ENCODE data around the gene NTM.

GRCh38 chr11:132300283-132300682 is 929.9 kb downstream of the NTM start:
- TF ChIP-seq CTCF (IDR thresholded peaks at IDR 0.05), result no peak
- no peak for TF ChIP-seq POLR2AphosphoS5 (IDR thresholded peaks at IDR 0.05)
- TF ChIP-seq POLR2A (IDR thresholded peaks at IDR 0.05), result no peak
- no peak for TF ChIP-seq EP300 (IDR thresholded peaks at IDR 0.05)
